GM18517 (cell line): ENCODE results near the gene APOE.

Experiments
- ATAC-seq: cut with Tn5 transposase; IDR thresholded peaks from one replicate; pipeline ENCODE4 v1.9.1; 2021; ENCODE audit warnings: mild to moderate bottlenecking, moderate library complexity; ENCODE audit not compliant: unreplicated experiment

APOE gene

DNA sequence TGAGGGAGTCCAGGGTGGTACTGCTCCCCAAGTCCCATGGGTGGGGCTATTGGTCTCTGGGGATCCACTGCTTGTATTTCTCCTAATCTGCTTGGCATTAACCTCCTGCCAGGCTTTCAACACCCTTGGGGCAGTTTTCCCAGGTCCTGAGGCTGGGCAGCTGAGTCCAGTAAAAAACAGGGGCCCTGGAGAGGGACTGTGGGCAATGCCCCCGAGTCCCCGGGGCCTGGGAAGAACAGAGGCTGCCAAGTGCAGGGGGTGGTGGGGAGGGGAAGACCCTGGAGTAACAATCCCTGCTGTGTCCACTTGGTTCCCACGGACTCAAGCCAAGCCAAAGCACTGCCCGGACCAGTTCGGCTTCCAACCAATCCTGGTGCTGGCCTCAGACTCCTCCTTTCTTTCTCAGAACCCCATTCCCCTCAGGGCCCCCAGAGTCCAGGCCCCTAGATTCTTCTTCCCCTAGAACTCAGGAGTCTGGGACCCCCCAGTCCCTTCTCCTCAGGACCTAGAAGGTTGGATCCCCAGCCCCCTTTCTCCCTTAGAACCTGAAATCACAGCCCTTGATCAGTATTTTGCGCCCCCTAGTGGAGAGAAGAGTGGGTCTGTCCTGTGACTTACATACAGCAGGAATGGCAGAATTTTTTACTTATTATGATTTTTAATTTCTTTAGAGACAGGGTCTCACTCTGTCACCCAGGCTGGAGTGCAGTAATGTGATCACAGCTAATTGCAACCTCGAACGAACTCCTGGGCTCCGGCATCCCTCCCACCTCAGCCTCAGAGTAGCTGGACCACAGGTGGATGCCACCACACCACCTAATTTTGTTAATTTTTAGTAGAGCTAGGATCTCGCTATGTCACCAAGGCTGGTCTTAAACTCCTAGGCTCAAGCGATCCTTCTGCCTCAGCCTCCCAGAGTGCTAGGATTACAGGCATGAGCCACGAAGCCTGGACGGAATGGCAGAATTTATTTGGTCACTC, 45.9 kb downstream of the APOE start:
- no peak for ATAC-seq

DNA sequence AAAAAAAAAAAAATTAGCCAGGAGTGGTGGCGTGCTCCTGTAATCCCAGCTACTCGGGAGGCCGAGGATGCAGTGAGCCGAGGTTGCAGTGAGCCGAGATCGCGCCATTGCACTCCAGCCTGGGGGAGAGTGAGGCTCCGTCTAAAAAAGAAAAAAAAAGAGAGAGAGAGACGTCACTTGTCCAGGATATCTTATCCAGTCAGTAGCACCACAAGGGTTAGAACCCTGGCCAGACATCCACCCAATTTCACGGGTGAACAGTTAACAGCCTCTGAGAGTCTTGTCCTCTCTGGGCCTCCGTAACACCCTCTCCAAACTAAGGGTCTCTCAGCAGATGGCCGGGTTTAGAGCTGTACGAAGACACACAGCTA, 48.7 kb downstream of the APOE start:
- ATAC-seq: peak; percentile 6

DNA sequence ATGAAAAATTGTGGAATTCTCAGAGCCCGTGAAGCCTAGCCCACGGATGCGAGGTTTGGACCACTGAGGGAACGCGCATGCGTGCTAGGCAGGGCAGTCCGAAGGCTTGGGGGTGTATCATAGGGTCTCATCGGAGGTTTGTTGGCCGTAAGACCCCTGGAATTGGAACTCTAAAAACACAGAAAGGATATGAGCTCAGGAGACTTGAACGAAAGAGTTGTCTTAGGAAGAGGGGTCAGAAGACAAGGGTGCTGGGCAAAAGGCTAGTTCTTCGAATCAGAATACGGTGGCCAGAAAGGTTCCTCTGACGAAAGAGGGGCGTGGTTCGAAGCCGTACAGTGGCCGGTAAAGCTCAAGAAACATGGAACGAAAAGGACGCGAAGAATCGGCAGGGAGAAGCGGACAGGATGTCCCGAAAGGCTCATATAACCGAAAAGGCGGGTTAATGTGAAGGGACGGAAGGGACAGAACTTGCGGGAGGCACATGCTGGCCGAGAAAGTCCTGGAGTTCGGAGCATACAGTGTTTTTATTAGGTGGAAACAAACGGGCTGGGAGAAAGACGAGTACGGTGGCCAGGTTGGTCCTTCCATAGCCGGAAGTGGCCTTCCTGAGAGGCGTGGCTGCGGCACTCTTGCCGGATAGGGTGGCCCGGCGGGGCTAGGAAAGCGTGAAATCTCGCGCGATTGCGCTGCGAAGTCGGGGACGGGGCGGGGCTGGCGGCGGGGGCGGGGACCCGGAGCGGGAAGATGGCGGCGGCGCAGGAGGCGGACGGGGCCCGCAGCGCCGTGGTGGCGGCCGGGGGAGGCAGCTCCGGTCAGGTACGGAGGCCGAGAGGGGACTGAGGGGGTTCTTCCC, 49.3 kb downstream of the APOE start, which contains the start of gene CLPTM1:
Gene CLPTM1, plus strand, starts transcription at position 732 of the 856 bp plus-strand sequence. Its CDS starts 16 bp downstream, at position 748.
- ATAC-seq: peak; percentile 72

DNA sequence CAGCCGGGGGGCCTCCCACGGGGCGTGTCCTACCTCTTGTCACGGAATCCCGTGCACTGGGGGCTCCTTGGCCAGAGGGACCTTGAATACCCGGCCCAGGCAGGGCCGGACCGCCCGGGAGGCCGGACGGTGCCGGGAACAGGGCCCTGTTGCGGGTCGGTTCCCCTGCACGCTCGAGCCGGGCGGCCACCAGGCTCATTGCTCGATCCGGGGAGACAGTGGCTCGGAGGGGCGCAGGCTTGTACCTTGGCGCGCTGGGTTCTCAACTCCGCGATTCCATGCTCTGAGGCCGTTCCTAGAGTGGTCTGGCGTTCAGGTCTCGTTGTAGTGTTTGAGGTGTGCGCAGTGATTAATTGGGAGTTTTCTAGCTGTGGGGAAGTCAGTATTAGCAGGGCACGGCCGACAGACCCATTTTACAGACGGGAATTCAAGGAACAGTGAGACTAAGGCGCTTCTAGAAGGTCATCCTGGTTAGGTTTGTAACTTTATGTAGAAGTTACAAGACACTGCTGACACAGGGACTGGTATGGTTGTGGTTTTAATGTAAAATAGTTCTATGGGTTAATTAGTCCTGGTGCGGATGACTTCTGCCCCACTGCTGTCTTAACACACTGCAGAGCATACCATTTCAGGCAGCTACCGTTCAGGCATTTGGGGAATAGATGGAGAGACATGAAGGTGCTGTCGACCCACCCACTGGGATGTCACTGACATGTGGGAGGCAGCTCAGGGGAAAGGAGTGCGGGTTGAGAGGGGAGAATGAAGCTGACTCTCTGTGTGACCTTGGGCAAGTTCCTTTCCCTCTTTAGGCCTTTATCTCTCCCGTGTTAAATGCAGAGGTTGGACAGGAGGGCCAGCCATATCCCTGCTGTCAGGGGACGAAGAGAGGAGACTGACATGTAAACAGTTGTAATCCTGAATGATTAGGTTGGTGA, 50.2 kb downstream of the APOE start:
- ATAC-seq: peak; percentile 11

DNA sequence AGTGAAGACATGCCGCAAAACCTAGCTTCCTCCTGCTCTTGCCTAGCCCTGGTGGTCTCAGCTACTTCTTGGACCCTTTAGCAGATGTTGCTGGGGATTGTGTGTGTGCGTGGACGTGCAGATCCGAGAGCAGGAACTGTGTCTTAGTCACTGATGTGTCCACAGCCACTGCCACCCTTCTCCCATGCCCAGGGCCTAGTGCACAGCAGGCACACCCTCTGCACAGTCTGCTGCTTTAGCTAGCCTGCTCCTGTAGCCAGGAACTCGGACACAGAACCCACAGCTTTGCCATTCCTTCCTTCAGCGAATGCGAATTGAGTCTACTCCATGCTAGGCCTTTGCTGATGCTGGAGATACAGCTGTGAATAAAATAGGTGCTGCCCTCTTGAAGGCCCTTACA, 51.9 kb downstream of the APOE start:
- no peak for ATAC-seq

DNA sequence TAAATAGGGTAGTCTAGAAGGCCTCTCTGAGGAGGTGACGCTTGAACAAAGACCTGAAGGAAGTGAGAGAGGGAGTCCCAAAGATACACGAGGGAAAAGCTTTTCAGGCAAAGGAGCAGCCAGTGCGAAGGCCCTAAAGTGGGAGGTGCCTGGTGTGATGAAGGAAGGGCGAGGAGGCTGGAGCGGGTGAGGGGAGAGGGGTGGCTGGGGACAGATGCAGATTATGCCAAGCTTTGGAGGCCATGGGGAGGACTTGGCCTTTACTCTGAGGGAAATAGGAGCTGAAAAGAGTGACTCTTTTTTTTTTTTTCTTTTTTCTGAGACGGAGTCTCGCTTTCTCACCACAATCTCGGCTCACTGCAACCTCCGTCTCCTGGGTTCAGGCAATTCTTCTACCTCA, 52.5 kb downstream of the APOE start:
- ATAC-seq: no peak
